GM12875 (cell line): Measurements from ENCODE around the gene TMEM87B.

ENCODE experiments used
- H3K4me3 ChIP-seq: one replicate; pipeline ENCODE4 v1.5.1; 2011; ENCODE audit warnings: low read depth, low read length, control low read depth
- CTCF ChIP-seq: IDR thresholded peaks from 2 replicates; pipeline ENCODE4 v1.5.1; 2011; ENCODE audit warnings: low read depth, mild to moderate bottlenecking, control low read depth, inconsistent platforms, low read length, moderate library complexity, borderline replicate concordance; ENCODE audit not compliant: insufficient read depth

TMEM87B gene

GRCh38 chr2:112152476-112153178, 97.6 kb downstream of the TMEM87B start:
- H3K4me3 ChIP-seq: no peak overlapping the region
- no peak for TF ChIP-seq CTCF

GRCh38 chr2:112153179-112153490, 98.1 kb downstream of the TMEM87B start:
- no peak overlapping the region for H3K4me3 ChIP-seq
- no peak for TF ChIP-seq CTCF

GRCh38 chr2:112153501-112153900, 98.4 kb downstream of the TMEM87B start:
- TF ChIP-seq CTCF: no peak
- H3K4me3 ChIP-seq: no peak overlapping the region

GRCh38 chr2:112154246-112155117, 99.4 kb downstream of the TMEM87B start:
- no peak for TF ChIP-seq CTCF

GRCh38 chr2:112155331-112156151, 100.5 kb downstream of the TMEM87B start:
- no peak overlapping the region for H3K4me3 ChIP-seq
- no peak for TF ChIP-seq CTCF

More at GRCh38 chr2:112154246-112155117, 99.4 kb downstream of the TMEM87B start:
- no peak overlapping the region for H3K4me3 ChIP-seq

GRCh38 chr2:112156152-112156986, 101.3 kb downstream of the TMEM87B start:
- no peak for TF ChIP-seq CTCF
- H3K4me3 ChIP-seq: no peak overlapping the region
